NCI-H1048 (cell line): ENCODE measurements around the gene AP2A2.
"Not testable (repeated sequence)": the region's sequence is repeated elsewhere in the genome, so short reads cannot be mapped to it uniquely, and the experiment has no call there.

Experiments
- DNase-seq: peaks from one replicate; lab custom pipeline; 2025; lab: John Stamatoyannopoulos, UW

AP2A2 gene

DNA sequence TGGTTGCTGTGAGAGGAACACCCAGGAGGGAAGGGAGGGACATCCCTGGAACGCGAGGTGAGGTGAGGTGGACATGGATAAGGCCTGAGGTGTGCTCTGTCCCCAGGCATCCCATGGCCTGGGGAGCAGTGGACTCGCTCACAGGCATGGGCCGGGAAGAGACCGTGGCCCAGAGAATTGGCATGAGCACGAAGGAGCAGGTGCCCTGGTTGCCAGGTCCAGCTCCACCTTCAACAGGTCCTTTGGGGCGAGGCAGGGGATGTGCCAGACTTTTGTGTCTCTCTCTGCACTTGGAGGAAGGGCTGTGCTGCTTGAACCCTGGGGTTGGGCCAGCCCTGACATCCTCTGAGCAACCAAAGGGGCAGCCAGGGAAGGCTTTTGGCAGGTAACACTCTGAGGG lies 89.4 kb downstream of the AP2A2 start:
- DNase-seq, result no peak

DNA sequence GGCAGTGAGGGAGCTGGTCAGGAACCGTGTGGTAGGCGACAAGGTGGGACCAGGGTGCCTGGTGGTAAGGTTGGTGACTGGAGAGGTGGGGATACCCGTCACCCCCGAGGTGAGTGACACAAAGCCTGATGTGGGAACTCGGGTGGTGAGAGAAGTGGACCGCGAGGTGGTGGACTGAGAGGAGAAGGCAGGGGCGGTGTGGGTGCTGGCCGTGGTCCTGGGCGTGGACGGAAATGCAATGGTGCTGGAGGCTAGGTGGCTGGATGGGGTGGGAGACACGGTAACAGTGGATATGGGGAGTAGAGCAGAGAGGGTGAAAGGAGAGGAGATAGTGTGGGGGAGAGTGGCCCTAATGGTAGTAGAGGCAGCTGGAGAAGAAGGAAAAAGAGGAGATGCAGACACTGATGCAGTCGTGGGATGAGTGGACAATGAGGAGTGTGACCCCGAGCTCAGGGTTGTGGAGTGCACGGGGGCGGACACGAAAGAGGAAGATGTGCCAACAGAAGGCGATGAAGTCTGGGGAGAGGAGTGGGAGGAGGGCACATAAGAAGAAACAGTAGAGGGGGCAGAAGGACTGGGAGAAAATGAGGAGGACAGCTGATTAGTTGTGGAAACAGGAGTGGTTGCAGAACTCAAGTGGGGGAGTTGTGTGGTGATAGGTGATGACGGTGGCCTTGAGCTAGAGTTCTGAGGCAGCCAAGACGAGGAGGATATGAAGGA lies 90.3 kb downstream of the AP2A2 start:
- no peak for DNase-seq

DNA sequence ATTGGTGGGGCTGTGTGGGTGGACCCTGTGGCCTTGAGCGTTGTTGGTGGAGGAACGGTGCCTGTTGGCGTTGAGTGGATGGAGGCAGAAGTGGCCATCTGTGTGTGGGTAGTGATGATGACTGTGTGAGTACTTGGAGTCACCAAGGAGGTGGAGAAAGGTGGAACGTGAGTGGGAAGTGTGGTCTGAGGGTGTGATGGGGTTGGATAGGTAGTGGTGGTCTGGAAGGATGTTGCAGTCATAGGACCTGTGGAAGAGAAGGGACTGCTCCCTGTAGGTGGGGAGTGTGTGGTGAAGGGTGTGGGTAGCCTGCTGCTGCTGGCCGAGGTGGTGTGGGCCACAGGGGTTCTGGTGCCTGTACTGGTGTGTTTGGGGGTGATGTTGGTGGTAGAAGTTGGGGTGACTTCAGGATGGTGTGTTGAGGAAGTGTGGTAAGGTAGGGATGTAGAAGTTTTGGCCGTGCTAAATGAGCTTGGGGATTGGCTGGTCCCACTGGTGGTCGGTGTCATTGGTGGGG lies 91.0 kb downstream of the AP2A2 start:
- DNase-seq, result not testable (repeated sequence)

DNA sequence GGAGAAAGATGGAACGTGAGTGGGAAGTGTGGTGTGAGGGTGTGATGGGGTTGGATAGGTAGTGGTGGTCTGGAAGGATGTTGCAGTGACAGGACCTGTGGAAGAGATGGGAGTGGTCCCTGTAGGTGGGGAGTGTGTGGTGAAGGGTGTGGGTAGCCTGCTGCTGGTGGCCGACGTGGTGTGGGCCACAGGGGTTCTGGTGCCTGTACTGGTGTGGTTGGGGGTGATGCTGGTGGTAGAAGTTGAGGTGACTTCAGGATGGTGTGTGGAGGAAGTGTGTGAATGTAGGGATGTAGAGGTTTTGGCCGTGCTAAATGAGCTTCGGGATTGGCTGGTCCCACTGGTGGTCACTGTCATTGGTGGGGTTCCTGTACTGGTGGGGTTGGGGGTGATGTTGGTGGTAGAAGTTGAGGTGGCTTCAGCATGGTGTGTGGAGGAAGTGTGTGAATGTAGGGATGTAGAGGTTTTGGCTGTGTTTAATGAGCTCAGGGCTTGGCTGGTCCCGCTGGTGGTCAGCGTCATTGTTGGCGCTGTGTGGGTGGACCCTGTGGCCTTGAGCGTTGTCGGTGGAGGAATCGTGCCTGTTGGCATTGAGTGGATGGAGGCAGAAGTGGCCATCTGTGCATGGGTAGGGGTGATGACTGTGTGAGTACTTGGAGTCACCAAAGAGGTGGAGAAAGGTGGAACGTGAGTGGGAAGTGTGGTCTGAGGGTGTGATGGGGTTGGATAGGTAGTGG lies 91.8 kb downstream of the AP2A2 start:
- DNase-seq, result no peak

DNA sequence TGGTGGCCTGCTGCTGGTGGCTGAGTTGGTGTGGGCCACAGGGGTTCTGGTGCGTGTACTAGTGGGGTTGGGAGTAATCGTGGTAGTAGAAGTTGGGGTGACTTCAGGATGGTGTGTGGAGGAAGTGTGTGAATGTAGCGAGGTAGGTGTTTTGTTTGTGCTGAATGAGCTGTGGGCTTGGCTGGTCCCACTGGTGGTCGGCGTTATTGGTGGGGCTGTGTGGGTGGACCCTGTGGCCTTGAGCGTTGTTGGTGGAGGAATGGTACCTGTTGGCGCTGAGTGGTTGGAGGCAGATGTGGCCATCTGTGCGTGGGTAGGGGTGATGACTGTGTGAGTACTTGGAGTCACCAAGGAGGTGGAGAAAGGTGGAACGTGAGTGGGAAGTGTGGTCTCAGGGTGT lies 92.4 kb downstream of the AP2A2 start:
- no peak for DNase-seq

DNA sequence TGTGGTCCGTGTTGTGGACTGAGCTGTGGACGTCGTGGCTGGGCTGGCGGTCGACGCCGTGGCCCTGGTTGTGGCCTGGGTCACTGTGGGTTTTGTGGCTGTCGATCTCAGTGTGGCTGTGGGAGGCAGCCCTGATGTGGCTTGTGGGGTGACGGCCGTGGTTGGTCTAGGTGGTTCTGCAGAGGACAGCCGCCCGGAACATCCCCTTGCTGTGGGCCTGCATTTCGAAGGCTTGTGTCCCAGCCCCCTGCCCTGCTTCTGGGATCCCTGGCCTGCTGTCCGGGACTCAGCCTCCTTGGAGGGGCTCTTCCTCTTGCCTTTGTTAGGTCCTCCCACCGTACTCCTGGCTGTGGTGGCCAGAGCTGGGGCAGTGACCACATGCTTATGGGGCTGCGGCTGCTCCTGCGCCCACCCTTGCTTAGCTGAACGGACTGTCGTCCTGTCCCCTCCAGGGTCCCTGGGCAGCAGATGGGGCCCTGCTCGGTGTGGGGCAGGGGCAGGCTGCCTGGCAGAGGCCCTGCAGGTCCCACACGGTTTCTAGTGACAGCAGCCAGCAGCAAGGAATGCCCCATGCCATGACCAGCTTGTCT lies 93.7 kb downstream of the AP2A2 start:
- no peak for DNase-seq

DNA sequence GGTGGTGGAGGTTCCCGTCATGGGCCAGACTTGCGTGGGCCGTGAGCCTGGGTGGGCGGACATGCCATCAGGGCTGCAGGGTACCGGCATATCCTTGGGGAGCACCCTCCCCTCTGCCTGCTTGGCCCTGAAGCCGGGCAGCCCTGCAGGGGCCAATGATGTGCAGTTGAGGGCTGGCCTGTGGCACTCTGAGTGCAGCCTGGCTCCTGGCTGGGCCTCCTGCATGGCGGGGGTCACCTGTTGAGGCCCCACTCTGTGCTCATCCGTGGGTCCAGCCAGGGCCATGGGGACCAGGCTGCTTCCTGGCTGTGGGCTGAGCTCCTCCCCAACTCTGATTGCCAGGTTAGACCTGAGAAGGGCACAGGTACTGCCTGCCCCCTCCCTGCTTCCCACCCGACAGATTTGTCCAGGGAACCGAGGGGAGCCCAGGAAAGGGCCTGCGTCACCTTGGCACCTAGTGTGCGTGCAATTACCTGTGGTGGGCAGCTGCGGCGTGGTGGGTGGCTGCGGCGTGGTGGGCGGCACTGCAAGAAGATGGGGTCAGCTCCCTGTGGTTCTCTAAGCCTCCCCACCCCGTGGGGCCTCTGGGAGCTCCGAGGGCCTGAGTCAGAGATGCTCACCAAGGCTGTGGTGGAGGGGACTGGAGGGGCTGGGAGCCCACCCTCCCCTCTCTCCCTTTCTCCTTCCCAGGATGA lies 94.7 kb downstream of the AP2A2 start:
- DNase-seq, result no peak

DNA sequence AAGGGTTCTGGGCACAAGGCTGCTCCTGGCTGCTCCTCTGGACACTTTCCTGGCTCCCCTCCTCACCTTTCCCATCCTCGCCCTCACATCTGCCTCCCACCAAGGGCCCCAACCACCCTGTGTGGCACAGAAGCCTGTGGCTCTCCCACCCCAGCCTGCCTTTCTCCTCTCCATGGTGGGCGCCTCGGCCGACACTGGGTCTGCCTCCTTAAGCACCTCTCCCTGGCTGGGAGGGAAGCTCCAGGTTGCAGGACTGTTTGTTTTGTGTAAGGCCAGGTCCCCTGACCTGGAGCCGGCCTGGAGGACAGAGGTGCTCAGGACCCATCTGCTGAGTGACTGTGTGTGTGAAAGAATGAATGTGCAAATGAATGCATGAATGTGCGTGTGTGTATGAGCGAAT lies 96.7 kb downstream of the AP2A2 start:
- DNase-seq, result no peak

DNA sequence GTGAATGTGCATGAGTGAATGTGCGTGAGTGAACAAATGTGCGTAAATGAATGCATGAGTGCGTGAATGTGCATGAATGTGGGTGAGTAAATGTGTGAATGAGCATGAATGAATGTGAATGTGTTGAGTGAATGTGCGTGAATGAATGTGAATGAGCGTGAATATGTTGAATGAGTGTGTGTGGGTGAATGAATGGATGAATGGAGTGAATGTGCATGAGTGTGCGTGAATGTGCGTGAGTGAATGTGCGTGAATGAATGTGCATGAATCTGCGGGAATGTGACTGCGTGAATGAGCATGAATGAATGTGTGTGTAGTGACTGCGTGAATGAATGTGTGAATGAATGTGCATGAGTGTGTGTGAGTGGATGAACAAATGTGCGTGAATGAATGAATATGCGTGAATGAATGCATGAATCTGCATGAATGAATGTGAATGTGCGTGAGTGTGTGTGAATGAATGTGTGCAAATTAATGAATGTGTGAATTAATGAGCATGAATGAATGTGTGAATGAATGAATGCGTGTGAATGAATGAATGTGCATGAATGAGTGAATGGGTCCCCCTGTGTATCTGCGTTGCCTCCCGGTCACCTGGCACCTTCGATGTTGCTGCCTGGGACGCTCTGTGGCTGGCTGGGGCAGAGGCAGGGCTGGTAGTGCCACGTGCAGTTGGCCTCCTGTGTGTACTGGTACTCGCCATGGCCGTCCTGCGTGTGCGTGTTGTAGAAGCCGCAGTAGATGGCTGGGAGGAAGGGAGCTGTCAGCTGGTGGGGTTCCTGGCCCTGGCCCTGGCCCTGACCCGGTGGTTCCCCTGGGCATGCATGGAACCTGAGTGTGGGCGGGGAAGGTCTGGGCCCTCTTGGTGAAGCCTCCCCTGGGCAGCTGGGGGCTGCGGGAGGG lies 97.5 kb downstream of the AP2A2 start:
- no peak for DNase-seq

DNA sequence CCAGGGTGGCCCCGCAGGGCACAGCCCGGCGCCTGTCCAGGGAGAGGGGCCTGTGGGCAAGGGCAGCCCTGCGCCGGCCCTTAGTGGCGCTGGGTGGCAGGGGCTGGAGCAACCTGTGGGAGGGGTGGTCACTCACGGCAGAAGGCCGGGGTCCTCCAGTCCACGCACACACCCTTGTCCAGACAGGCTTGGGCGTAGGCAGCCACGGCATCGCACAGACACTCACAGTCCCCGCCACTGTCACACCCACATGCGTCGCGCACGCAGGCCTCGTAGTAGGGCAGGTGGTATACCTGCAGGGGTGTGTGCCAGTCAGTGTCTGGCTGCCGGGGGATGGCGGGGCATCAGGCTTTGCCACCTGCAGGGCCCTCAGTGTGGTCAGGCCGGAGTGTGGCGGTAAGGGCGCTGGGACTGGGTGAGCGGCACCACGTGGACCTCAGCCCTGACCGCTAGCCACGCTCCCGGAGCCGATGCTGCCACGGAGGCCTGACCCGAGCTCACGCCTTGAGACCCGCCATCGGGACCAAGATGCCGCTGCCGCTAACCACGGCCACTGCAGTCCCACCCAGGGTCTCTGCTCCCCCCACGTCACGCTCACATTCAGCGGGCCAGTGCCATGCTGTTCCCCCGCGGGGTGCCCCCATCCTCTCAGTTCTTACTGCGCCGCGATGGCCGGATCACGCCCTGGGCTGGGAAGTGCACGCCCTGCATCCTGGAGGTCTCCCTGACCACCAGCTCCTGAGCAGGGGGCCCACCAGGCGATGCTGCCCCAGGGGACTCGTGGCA lies 98.3 kb downstream of the AP2A2 start:
- DNase-seq, result no peak

DNA sequence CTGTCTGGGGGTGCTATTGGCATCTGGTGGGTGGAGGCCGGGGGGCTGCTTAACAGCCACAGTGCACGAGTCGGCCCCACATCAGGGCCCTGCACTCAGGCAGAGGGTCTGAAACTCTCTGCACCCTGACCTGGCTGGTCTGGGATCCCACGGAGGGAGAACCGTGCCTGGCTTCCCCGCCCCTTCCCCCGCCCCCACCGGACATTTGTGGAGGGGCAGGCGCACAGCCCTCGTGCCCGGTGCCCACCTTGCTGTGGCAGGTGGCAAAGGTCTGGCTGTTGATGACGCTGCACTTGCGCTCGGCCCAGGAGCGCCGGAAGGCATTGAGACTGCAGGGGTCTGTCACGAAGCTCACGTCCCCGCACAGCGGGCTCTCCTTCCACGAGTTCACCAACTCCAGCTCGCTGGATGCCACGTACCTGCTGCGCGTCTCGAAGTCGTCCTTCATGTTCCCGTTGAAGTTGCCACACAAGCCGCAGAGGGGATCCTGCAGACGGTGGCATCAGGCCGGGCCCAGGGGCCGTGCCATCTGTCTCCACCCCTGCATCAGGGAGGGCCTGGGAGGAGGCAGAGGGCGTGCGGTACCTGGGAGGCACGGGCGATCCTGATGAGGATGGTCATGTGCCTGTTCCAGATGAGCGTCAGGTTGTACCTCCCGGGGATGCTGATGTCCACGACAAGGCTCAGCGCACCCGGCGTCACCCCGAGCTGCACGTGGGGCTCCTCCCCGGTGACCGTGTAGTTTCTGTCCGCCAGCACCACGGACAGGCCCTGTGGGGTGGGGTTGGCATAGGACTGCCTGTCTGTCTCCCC lies 99.1 kb downstream of the AP2A2 start:
- DNase-seq, result no peak

DNA sequence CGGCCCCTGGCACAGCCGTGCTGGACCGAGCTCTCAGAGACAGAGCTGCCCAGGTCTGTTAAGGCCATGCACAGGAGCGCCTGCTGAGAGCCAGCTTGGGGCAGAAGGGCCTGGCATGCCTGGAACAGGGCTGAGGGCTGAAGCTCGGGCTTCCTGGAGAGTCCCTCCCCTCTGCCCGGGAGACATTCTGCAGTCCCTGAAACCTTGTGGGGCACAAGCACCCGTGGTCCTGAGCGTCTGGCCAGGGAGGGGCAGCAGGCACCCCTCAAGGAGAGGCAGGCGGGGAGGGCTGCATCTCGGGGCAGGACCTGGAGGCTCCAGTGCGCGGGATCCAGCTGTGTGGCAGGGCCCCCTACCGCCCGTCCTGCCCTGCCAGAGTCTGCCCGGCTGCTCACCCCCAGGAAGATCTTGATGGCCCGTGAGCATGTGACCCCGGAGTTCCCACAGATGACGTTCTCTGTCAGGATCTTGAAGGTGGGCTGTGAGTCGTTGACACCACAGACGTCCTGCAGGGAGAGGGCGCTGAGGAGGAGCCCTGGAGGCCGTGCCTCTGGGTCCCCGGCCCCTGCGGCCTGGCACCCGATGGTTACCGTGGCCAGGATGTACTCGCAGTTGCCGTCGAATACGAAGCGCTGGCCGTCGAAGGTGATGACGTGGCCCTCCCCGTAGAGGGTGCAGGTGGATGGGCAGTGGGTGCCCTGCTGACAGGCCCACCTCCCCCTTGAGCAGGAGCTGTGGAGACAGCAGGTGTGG lies 99.9 kb downstream of the AP2A2 start:
- DNase-seq, result no peak

DNA sequence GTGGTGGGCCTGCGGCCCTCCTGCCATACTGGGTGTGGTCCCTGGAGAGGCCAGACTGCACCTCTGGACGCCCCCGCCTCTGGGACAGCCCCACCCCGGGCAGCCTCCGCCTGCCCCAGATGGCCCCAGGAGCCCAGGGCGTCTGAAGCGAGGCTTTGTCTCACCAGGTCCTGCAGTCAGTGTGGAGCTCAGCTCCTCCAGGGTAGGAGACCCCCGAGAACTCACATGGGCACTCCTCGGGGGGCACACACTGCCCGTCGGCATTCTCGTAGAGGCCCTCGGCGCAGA lies 100.4 kb downstream of the AP2A2 start:
- no peak for DNase-seq

DNA sequence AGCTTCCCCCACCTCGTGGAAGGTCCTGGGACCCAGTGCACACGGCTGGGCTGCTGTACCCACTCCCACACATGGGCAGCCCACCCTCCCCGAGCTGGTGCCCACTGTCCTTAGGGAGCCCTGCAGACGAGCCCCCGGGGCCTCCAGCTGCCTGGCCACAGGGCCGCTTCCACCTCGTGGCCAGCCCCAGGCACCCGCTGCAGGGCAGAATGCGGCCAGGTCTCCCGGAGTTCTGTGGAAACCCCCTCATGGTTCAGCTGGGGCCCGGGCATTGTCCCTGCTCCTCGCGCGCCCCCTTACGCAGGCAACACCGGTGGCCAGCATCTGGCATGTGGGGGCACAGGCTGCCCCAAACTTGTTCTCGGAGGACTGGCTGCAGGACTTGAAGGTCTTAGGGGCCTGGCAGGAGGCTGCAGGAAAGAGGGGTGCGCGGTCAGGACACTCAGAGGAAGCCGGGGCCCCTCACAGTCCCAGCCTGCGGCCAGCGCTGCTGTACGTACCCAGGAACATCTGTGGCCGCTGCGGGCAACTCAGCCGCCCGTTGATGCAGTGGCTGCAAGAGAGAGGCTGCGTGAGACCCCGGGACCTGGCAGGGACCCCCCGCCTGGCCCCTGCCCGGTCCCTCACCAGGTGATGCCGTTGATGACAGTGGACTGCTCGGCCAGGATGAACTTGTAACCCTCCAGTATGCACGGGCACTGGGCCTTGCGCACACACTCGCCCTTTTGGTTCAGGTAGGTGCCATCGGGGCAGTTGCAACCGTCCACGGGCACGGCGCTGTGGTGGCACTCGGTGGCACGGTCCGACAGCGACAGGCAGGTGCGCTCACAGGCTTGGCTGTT lies 101.2 kb downstream of the AP2A2 start:
- DNase-seq, result no peak

DNA sequence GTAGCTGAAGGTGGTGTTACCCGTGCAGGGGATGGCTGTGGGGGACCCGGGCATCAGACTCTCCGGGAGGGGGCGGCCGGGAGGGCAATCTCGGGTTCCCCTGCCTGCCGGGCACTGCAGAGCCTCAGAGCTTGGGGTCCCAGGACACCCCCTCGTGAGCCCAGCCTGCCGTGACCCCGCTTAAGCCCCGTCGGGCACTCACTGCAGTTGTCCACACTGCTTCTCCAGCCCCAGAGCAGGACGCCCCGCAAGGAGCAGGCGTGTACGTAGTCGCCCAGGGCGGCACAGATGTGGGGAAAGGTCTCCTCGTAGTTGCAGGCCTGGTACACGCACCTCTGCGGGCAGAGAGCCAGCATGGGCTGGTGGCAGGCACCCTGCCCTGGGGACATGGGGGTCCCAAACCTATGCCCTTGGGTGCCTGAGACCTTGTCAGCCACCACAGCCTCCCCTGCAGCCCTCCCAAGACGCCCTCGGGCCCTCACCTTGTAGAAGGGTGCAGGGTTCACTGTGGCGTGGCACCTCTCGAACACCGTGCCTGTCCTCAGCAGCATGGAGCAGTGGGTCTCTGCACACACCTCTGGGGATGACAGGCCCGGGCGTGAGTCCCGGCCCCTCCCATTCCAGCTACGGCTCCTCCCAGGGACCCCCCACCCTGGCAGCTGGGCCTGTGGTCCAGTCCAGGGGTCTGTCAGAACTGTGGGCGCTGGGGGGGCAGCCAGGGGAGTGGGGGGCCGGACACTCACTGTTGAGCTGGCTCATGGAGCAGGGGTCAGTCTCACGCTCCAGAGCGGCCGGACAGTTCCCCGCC lies 102.0 kb downstream of the AP2A2 start:
- no peak for DNase-seq

DNA sequence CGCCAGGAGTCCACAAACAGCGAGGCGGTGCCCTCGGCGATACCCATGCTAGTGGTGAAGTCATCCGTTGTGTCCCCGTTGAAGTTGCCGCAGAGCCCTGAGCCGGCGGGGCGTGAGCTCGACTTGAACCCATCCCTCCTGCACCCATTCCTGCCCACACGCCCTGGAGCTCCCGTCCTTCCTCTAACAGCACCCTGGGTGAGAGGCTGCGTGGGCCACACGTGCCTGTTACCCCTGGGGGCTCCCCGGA lies 102.5 kb downstream of the AP2A2 start:
- no peak for DNase-seq

DNA sequence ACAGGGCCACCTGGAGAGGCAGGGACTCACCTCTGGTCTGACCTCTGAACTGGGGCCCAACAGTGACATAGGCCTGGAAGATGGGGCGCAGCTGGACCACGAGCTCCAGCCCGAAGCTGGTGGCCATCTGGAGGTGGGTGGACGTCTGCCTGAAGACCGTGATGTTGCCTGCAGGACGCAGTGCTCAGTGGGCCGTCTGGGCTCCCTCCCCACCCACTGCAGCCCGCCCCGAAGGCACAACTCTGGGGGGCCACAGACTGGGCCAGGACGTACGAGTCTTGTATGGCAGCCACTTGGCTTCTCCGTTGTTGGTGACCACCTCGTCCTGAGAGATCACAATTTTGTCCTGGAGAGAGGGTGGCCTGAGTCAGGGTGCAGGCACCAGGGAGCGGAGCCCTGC lies 102.9 kb downstream of the AP2A2 start:
- DNase-seq, result no peak

DNA sequence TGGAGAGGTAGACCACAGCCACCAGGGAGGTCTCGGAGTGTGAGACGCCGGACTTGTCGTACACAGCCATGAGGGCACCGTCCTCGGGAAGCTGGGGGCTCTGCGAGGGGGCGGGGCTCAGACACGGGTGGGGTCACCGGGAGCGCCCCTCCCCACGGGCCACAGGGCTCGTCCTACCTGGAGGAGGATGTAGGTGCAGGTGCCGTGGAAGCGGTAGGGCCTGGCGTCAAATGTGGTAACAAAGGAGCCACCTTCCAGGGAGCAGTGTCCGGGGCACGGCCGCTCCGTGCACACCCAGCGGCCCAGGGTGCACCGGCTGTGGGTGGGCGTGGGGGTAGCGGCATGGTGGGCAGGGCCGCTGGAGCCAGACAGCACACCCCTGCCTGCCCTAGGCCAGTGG lies 103.4 kb downstream of the AP2A2 start:
- DNase-seq, result no peak
